HG03432 (cell line): Measurements from ENCODE around the gene NRBP1.
A peak's percentile ranks its signal among the peaks of the same experiment; 100 is the strongest.

Experiments
- ATAC-seq: cut with Tn5 transposase; IDR thresholded peaks from one replicate; pipeline ENCODE4 v1.9.1; 2021; ENCODE audit warnings: mild to moderate bottlenecking, moderate library complexity; ENCODE audit not compliant: unreplicated experiment

The NRBP1 gene

DNA sequence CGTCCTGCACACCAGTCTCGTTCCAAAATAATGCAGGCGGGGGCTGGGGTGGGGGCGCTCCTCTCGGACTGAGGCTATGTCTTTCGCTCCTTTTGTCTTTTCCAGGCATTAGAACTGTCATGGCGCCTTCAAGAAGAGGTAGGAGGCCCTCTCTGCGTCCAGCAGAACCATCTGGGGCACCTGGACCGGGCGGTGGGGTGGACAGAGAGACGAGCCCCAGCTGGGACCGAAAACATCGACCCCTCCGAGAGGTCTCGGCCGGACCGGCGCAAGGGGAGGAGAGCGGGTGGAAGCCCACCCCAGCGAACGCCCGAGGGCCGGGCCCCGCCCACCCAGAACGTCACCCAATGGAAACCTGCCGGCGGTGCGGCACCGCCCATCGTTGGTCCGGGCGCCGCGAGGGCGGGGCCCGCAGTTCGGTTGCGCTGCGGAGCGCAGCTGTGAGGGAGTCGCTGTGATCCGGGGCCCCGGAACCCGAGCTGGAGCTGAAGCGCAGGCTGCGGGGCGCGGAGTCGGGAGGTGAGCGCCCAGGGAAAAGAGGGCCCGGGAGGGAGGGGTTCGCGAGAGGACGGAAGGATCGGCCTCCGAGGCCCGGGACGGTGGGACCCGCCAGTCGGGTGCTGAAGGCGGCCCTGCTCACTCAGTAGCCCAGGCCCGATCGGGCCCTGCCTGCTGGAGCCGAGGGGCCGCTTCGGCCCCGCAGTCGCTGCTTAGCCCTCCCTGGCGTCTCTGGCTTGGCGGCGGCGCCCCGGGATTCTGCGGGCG, at the start of gene NRBP1:
Gene NRBP1 (plus strand): TSS at position 419 of the 765 bp plus-strand sequence. CDS start 4,643 bp downstream, outside the sequence.
- peak; percentile 90 for ATAC-seq

DNA sequence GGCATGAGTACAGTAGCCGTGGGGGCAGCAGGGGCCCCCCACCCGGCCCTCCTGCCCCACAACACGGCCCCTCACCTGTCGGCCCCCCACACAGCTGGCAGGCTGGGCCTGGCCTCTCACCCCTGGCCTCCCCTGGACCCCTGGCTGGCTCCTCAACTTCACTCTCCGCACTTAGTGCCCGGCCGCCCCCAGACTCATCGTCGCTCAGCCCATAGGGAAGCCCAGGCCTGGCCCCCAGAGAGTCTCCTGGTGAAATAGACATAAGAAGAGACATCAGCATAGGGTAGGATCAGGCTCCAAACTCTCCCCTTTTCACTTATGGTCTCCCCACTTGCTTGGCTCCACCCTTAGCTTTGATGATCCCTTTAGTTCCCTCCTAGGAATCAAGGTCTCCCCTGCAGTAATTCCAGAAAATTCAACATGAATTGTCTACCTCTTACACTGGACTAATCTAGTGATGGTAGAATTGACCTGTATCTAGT, 49.6 kb upstream of the NRBP1 start:
- no peak for ATAC-seq

DNA sequence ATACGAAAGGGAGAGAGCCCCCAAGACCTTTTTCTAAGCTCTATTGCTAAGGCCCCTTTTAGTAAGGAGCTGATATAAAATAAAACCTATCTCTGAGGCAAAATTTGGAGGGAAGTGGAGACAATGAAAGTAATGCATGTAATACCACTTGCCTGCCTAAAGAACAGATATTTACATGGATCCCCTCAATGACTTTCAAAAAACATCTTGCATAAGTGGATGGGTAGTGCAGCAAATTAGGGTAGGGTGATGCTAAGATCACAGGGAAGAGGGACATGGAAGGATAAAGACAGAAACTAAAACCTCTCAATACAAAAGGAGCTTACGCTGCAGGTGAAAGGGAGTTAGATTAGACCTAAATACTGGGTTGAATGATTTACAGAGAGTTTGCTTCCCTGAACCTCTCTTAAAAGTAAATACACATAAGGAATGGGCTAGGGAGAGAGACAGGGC, 49.0 kb upstream of the NRBP1 start:
- ATAC-seq, result no peak

- ATAC-seq, result no peak
Measured at GRCh38 chr2:27379836-27380625, 48.4 kb upstream of the NRBP1 start.

GRCh38 chr2:27380626-27381545, 47.5 kb upstream of the NRBP1 start, which contains the start of gene ZNF513:
Gene ZNF513, minus strand, starts transcription at chr2:27380734. Its CDS starts 208 bp downstream, at chr2:27380526.
- peak; percentile 80 for ATAC-seq

GRCh38 chr2:27381577-27382181, 46.8 kb upstream of the NRBP1 start:
- ATAC-seq, result no peak

GRCh38 chr2:27390822-27391679, 37.4 kb upstream of the NRBP1 start:
- no peak for ATAC-seq

GRCh38 chr2:27393225-27393624, 35.2 kb upstream of the NRBP1 start:
- no peak for ATAC-seq

DNA sequence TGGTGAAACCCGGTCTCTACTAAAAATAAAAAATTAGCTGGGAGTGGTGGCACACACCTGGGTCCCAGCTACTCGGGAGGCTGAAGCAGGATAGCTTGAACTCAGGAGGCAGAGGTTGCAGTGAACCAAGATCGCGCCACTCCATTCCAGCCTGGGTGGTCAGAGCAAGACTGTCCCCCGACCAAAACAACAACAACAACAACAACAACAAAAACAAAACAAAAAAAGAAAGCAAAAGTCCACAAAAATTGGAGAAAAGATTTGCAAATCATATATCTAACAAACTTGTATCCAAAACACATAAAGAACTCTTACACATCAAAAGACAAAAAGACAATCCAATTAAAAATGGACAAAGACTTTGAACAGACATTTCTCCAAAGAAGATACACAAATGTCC, 29.5 kb upstream of the NRBP1 start:
- ATAC-seq, result no peak

- no peak for ATAC-seq
Measured at GRCh38 chr2:27400348-27401135, 27.9 kb upstream of the NRBP1 start.

- ATAC-seq, result no peak
Measured at GRCh38 chr2:27407798-27408491, 20.5 kb upstream of the NRBP1 start.

DNA sequence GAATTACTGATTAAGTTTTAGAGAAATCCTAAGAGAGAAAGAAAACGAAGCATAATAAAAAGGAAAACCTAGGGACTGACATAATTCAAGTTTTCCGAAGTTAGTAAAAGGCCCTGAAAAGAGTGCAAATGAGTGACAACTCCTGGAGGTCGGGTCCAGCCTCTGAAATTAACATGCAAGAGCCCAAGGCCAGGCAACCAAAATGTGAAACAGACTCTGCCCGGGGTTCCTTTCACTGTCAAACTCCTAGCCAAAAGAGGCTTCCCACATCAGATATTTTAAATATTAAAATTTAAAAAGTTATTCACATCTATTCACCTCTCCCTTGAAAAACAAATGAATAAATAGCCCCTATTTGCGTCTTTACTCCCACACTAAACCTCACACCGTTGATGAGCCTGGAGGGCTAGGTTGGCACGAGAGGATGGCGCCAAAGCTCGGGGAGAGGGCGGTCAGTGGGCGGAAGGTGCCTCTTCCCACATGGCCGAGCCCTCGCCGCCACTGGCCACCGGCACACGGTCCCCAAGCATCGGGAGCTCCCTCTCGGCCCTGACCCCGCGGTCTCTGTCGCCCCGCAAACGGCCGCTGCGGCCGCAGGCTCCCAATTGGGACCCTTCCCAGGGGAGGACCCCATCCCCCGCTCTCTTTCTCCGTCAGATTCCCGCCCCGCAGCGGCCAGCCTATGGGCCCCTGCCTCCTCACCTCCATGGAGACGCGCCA, 19.7 kb upstream of the NRBP1 start:
- peak; percentile 33 for ATAC-seq

DNA sequence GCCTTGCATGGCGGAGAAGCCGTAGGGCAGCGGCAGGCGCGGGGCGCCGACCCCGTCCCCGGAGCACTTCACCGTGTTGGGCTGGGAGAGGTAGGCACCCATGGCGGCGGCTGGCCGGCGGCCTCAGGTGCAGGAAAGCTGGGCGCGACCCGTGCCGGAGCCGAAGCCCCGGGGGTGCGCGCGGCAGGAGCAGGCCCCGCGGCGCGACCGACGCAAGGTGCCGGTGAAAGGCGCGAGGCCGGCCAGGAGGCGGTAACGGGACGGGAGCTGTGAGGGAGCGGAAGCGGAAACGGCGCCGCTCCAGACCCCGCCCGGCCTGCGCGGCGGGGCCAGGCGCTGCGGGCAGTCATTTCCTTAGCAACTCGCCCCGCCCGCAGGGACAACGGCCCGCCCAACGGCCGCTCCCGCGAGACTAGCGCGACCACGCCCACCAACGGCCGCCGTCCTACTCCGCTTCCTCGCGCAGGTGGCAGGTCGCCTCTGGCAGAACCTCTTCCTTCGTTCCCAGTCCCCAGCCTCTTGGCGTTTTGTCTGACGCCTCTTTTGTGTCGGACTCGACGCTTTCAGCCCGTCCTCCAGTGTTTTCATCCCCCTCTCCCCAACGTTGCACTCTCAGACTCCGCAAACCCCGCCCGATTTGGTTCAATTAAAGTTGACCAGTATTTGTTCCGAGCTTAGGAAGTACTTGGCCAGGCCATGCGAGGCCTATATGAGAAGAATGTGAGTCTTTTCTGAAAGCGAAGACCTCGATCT, 18.9 kb upstream of the NRBP1 start, which contains the start of gene PPM1G:
Gene PPM1G (minus strand): TSS at position 271 of the 753 bp plus-strand sequence. CDS start 169 bp downstream, at position 102.
- peak; percentile 91 for ATAC-seq

DNA sequence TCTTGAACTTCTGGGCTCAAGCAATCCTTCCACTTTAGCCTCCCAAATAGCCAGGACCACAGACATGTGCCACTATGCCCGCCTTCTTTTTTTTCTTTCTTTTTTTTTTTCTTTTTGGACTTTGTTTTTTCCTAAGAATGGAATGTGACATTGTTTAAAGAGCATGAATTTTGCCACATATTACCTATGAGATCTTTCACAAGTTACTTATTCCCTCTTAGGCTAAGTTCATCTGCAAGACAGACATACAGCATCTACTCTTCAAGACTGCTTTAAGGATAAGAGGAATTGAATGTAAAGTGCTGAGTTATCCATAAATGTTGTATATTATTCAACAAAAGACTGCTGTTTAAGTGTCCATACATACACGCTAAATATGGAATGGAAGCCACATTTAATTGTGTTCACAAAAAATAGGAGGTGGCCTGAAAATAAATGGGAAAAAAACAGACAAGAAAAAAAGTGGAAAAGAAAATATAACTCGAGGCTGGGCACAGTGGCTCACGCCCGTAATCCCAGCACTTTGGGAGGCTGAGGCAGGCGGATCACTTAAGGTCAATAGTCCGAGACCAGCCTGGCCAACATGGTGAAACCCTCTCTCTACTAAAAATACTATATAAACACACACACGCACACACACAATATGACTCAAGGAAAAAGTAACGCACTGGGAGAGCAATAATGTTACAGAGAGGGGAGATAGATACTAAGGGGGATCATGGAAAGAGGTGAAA, 15.8 kb upstream of the NRBP1 start:
- no peak for ATAC-seq

DNA sequence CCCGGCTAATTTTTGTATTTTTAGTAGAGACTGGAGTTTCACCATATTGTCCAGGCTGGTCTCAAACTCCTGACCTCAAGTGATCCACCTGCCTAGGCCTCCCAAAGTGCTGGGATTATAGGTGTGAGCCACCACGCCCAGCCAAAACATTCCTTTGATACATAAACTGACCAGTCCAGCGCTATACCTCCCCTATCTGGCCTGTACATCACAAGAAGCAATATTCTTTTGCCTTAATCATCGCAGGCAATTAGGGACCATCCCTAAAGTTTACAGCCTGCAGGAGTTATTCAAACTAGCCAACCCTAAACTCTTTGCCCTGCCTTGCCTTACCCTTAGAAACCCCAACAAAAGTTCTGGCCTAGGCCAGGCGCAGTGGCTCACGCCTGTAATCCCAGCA, 12.3 kb upstream of the NRBP1 start:
- no peak for ATAC-seq

- no peak for ATAC-seq
Measured at GRCh38 chr2:27420996-27421395, 7.4 kb upstream of the NRBP1 start.
